TTC549 (cell line): ENCODE measurements around the gene TEX19.

Source experiments
- FAIRE-seq: peaks from 2 replicates; lab custom pipeline; 2012; peaks lifted over from hg19 to GRCh38; lab: Jason Lieb, UNC

Gene TEX19

GRCh38 chr17:82321947-82322466 is 37.0 kb upstream of the TEX19 start:
- no peak for FAIRE-seq

GRCh38 chr17:82322526-82323453 is 36.3 kb upstream of the TEX19 start:
- no peak for FAIRE-seq

GRCh38 chr17:82323514-82324234 is 35.4 kb upstream of the TEX19 start:
- FAIRE-seq, result no peak

GRCh38 chr17:82324566-82325285 is 34.3 kb upstream of the TEX19 start:
- FAIRE-seq, result no peak

GRCh38 chr17:82325286-82326180 is 33.5 kb upstream of the TEX19 start:
- no peak for FAIRE-seq

GRCh38 chr17:82327289-82327688 is 31.8 kb upstream of the TEX19 start:
- FAIRE-seq, result no peak

GRCh38 chr17:82327757-82328140 is 31.3 kb upstream of the TEX19 start:
- no peak for FAIRE-seq

- no peak for FAIRE-seq
Measured at GRCh38 chr17:82328141-82328993, 30.7 kb upstream of the TEX19 start.

GRCh38 chr17:82328994-82329507 is 30.0 kb upstream of the TEX19 start:
- FAIRE-seq, result no peak

GRCh38 chr17:82329683-82330321 is 29.2 kb upstream of the TEX19 start:
- FAIRE-seq, result no peak

GRCh38 chr17:82330322-82331239 is 28.5 kb upstream of the TEX19 start:
- no peak for FAIRE-seq

- FAIRE-seq, result no peak
Measured at GRCh38 chr17:82331345-82331939, 27.6 kb upstream of the TEX19 start.

- FAIRE-seq, result no peak
Measured at GRCh38 chr17:82332669-82333278, 26.3 kb upstream of the TEX19 start.

GRCh38 chr17:82333279-82334171 is 25.5 kb upstream of the TEX19 start, which contains the start of gene SECTM1:
Gene SECTM1 (minus strand): TSS chr17:82333766. CDS start chr17:82327240, 6,526 bp downstream.
- FAIRE-seq, result no peak

- FAIRE-seq, result no peak
Measured at GRCh38 chr17:82334204-82334621, 24.8 kb upstream of the TEX19 start.

- FAIRE-seq, result no peak
Measured at GRCh38 chr17:82334622-82335394, 24.2 kb upstream of the TEX19 start.
